NCI-H69 (cell line): ENCODE data around the gene STX2.
"Not testable (repeated sequence)": the region's sequence is repeated elsewhere in the genome, so short reads cannot be mapped to it uniquely, and the experiment has no call there.

ENCODE experiments used
- DNase-seq: peaks from one replicate; lab custom pipeline; 2025; lab: John Stamatoyannopoulos, UW

Gene STX2

GRCh38 chr12:130765186-130765659 lies 73.8 kb downstream of the STX2 start:
- DNase-seq, result peak; percentile 9

DNA sequence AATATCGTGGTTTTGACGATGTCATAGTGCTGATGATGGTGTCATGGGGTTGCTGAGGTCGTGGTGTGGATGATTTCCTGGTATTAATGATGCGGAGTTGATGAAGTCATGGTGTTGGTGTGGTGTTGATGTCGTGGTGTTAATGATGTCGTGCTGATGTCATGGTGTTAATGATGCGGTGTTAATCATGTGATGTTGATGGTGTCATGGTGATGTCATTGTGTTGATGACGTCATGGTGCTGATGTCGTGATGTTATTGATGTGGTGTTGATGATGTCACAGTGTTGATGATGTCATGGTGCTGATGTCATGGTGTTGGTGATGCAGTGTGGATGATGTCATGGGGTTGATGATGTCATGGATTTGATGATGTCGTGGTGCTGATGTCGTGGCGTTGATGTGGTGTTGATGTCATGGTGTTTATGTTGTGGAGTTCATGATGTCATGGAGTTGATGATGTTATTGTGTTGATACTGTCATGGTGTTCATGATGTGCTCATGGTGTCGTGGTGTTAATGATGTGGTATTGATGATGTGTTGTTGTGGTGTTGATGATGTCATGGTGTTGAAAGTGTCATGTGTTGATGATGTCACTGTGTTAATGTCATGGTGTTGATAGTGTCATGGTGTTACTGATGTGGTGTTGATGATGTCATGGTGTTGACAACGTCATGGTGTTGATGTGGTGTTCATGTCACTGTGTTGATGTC lies 74.4 kb downstream of the STX2 start:
- DNase-seq, result peak; percentile 26

DNA sequence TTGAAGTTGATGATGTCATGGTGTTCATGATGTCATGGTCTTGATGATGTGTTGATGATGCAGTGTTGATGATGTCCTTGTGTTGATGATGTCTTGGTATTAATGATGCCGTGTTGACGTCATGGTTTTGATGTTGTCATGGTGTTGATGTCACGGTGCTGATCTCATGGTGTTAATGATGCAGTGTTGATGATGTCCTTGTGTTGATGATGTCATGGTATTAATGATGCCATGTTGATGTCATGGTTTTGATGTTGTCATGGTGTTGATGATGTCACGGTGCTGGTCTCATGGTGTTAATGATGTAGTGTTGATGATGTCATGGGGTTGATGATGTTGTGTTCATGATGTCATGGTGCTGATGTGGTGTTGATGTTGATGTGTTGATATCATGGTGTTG lies 75.0 kb downstream of the STX2 start:
- DNase-seq, result peak; percentile 26

DNA sequence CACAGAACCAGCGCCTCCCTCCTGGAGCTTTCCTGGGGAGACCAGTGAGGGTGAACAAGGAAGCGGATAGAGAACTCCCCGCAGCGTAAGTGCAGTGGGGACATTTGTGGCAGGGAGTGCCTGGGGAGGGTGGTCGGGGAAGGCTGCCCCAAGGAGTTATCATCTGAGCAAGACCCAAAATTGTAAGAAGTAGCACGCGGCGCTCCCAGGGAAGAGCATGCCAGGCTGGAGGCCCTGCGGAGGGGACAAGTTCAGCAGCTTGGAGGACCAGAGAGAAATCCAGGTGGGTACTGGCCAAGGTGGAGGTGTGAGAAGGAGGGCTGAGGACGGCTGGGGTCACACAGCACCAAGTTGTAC lies 76.8 kb downstream of the STX2 start:
- peak; percentile 17 for DNase-seq

DNA sequence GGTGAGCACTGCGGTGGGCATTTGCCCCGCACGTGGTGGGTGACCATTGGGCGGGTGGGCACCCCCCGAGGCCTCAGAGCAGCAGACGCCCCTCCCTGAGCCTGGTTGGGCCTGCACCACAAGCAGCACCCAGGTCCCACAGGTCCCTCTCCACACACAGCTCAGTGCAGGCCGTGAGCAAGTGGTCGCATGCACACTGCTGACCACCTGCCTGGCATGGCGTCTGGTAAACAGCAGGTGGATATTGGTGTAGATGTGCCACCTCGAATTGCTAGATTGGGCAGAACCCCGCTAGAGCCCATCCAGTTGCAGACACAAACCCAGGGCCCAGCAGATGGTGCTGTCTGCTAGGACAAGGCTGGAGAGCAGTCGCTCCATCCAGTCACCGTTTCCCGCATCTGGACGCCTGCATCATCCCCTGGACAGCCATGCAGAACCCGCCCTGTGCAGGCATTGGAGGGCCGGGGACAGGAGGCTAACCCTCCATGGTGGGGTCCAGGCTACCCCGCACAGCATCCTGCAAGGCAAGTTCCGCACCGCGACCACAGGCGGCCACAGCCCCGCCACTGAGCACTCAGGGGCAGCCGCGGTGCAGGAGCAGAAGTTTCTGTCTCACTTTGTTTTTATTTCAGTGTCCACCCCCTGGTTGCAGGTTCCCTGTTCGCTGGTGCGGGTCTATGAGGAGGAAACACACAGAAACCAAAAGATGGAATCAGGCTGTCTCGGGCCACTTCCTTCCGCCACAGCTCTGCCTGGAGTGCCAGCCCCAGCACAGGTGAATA lies 77.3 kb downstream of the STX2 start:
- DNase-seq, result peak; percentile 66

DNA sequence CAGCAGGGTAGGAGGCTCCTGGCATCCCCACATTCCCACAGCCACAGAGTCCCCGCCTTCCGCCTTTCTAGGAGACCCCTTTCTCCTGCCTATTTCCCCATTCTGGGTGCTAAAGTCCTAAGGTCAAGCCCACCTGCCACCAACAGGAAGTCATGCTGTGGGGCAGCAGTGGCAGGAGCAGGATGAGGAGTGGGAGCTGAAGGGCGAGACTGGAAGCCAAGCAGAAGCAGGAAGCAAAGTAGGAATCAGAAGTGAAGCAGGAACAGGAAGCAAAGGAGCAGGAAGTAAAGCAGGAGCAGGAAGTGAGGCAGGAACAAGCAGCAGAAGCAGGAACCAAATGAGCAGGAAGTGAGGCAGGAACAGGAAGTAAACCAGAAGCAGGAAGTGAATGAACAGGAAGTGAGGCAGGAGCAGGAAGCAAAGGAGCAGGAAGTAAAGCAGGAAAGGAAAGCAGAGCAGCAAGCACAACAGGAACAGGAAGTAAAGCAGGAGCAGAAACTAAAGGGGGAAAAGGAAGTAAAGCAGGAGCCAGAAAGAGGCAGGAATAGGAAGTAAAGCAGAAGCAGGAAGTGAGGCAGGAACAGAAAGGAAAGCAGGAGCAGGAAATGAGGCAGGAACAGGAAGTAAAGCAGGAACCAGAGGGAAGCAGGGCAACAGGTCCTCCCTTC lies 84.7 kb downstream of the STX2 start:
- DNase-seq, result peak; percentile 80

- DNase-seq, result no peak
Measured at GRCh38 chr12:130752692-130753230, 86.3 kb downstream of the STX2 start.

- DNase-seq, result not testable (repeated sequence)
Measured at GRCh38 chr12:130752037-130752436, 87.0 kb downstream of the STX2 start.

DNA sequence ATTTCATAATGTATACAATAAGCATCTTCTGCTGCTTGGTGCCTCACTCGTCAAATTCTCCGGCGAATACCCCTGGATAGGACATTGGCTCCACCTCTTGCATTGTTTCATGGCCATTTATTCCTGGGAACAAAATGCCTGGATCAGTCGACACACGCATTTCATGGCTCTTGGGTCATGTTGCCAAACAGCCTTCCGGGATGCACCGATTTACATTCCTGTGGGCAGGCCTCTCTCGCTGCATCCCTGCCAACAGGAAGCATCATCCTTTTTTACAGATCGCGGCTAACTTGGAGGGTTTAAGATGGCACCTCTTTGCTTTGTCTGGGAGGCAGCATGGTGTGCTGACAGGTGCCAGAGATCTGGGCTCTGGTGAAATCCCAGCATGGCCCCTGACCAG lies 90.3 kb downstream of the STX2 start:
- DNase-seq, result no peak

DNA sequence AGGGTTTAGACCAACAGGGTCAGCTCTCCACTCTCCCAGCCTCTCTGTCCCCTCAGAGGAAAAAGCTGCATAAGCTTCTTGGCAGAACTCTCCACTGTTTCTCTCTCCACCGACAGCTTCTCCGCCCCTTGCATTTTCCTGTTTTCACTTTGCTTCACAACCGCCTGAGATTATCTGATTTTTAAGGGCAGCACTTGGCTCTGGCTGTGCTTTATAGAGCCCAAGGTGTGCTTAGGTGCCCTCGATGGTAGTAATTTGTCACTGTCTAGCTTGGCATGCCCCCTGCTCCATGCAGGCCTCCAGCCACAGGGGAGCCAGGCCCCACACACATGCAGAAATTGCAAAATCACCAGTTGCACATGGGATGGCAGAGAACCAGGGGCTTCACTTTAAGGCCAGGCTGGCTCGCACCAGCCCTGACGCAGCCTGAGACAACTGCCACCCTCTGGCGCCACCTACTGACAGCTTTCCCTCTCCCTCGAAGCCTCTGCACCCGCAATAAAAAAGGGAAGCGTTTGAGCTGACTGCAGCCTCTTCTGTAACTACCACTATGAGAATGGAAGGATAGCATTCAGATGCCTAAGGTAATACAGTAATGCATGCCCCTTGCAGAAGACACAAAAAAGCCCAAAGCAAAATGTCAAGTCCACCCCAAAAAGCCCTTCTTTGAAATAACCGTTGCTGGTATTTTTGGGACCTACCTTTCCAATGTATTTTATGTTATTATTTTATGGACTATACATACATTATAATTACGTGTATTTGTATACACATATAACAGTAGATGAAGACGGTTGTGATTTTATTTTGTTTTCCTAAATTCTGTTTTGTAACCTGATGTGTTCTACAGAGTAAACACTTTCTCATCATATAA lies 90.9 kb downstream of the STX2 start:
- DNase-seq, result peak; percentile 68

DNA sequence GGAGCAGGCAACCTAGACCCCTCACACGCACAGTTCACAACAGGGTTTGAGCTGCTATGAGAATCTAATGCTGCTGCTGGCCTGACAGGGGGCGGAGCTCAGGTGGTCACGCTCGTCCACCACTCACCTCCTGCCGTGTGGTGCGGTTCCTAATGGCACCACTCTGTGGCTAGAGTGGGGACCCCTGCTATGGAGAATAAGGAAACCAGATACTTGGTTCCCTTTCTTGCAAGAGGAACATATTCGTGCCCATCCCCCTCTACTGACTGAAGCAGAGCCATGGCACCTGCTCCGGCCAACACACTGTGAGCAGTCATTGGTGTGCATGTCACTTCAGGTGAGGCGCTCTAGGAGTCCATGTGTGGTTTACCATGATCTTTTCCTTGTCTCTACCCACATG lies 92.5 kb downstream of the STX2 start:
- no peak for DNase-seq

- DNase-seq, result no peak
Measured at GRCh38 chr12:130745921-130746320, 93.1 kb downstream of the STX2 start.

- no peak for DNase-seq
Measured at GRCh38 chr12:130744274-130744673, 94.8 kb downstream of the STX2 start.

GRCh38 chr12:130743606-130744005 lies 95.4 kb downstream of the STX2 start:
- no peak for DNase-seq

DNA sequence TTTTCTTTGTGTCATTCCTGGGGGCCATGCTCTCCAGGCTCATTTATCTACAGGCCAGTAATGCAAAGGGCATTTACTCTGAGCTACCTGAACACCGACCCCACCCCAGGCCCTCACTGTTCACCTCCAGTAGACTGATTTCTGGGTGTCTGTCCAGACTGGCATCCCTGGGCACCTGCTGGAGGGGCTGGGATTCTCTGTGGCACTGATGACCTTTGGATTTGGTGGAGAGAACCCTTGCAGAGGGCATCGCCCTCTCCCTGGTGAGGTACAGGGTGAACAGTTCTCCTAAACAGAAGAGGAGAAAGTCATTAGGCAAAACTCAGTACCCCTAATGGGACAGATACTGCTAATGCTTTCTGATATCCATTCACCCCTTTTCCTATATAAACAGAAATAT lies 95.9 kb downstream of the STX2 start:
- DNase-seq, result no peak

GRCh38 chr12:130742716-130743115 lies 96.3 kb downstream of the STX2 start:
- no peak for DNase-seq

GRCh38 chr12:130742112-130742511 lies 96.9 kb downstream of the STX2 start:
- DNase-seq, result no peak
